Natural killer cell treated with Interleukin-12 subunit alpha and Interleukin-12 subunit beta and Interleukin-15 and Interleukin-18, amount 100 ng/mL, for 72 hours (primary cell): Measurements from ENCODE around the gene STAU1. TPM values are rescaled to one million over a fixed set of nuclear protein-coding genes. Genes with fewer than 3 reads are reported as not detected.
"Not testable (repeated sequence)": the region's sequence is repeated elsewhere in the genome, so short reads cannot be mapped to it uniquely, and the experiment has no call there.

Experiments used
- ATAC-seq, 2 donors: fragments of 150-1000 bp; cut with Tn5 transposase in 1 of 2; sonication (Bioruptor Pico), chemical (Tn5 transposase) in 1 of 2; 2 replicates each; pipeline ENCODE4 v1.10.0; 2021
- DNase-seq: peaks from one replicate; pipeline ENCODE4 v3.0.0; 2022; ENCODE audit warnings: low spot score
- H3K27ac Mint-ChIP-seq, 2 donors: 1 replicate in 1 of 2; 2 replicates in 1 of 2; pipeline ENCODE4 v1.8.0; 2022; ENCODE audit warnings: mixed read lengths in 2 of 2, mild to moderate bottlenecking in 1 of 2, moderate library complexity in 1 of 2
- H3K27me3 Mint-ChIP-seq, 2 donors: 1 replicate in 1 of 2; 2 replicates in 1 of 2; pipeline ENCODE4 v1.8.0; 2022; ENCODE audit warnings: mixed read lengths in 2 of 2
- H3K36me3 Mint-ChIP-seq: one replicate; pipeline ENCODE4 v1.8.0; 2022; ENCODE audit warnings: mixed read lengths
- H3K4me1 Mint-ChIP-seq, 2 donors: 1 replicate in 1 of 2; 2 replicates in 1 of 2; pipeline ENCODE4 v1.8.0; 2022; ENCODE audit warnings: low read depth in 2 of 2, mixed read lengths in 2 of 2, mild to moderate bottlenecking in 1 of 2
- H3K4me3 Mint-ChIP-seq: one replicate; pipeline ENCODE4 v1.8.0; 2022; ENCODE audit warnings: mixed read lengths
- H3K9me3 Mint-ChIP-seq: 2 replicates; pipeline ENCODE4 v1.8.0; 2022; ENCODE audit warnings: mixed read lengths
- total RNA-seq, 2 donors: library from RNA; stranded (reverse); gene quantifications; one replicate each; pipeline ENCODE4 v1.2.3, GENCODE V29; 2022

STAU1 gene
- total RNA-seq, 2 donors from 2014 or later = 77.7 to 86.4 TPM

DNA sequence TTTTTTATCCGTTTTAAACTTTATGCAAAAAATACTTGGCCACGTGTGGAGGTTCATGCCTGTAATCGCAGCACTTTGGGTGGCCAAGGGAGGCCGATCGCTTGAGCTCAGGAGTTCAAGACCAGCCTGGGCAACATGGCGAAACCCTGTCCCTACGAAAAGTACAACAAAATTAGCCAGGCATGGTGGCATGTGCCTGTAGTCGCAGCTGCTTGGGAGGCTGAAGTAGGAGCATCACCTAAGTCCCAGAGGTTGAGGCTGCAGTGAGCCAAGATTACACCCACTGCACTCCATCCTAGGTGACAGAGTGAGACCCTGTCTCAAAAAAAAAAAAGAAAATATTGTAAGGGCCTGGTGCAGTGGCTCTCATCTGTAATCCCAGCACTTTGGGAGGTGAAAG is 97.0 kb downstream of the STAU1 start:
- peaks cover 18% of the 10 kb centered on the region for H3K36me3 Mint-ChIP-seq
- DNase-seq = no peak
- H3K27me3 Mint-ChIP-seq = no peaks in the 10 kb centered on the region
- no peaks in the 10 kb centered on the region for H3K4me1 Mint-ChIP-seq
- H3K9me3 Mint-ChIP-seq = no peaks in the 10 kb centered on the region
- no peak for ATAC-seq
- H3K27ac Mint-ChIP-seq = no peak overlapping the region
- no peak overlapping the region for H3K4me3 Mint-ChIP-seq

DNA sequence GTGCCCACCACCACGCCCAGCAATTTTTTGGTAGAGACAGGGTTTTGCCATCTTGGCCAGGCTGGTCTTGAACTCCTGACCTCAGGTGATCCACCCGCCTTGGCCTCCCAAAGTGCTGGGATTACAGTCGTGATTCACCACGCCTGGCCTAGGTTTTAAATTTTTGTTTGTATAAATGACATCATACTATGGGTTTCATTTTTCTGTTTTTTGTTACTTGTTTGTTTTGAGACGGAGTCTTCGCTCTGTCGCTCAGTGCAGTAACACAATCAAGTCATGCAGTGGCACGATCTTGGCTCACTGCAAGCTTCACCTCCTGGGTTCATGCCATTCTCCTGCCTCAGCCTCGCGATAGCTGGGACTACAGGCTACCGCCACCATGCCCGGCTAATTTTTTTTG is 105.8 kb downstream of the STAU1 start:
- H3K36me3 Mint-ChIP-seq = peaks cover 28% of the 10 kb centered on the region
- not testable (repeated sequence) for ATAC-seq, H3K9me3 Mint-ChIP-seq, H3K27me3 Mint-ChIP-seq, H3K4me3 Mint-ChIP-seq, DNase-seq, H3K4me1 Mint-ChIP-seq, H3K27ac Mint-ChIP-seq

DNA sequence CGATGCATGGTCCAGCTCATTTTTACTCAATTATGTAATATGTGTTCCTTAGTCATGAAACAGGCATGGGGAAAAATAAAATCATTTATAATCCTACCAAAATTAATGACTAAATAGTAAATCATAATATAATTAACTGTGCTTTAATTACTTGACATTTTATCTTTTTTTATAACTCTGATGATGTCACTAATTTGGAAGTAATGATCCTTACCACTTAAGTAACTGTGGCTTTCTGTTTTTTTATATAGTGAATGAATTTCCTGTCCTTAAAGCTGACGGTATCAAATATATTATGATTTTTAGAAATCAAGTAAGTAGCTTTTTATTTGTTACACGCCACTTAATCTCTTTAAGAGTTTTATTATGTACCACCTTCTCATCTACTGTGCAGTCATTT is 109.8 kb downstream of the STAU1 start:
- peaks cover 21% of the 10 kb centered on the region for H3K36me3 Mint-ChIP-seq
- H3K9me3 Mint-ChIP-seq = no peaks in the 10 kb centered on the region
- no peak overlapping the region for H3K4me3 Mint-ChIP-seq
- peaks cover 0 to 2% of the 10 kb centered on the region in 2 donors for H3K4me1 Mint-ChIP-seq
- H3K27me3 Mint-ChIP-seq = no peaks in the 10 kb centered on the region
- H3K27ac Mint-ChIP-seq = no peak overlapping the region
- no peak for DNase-seq
- ATAC-seq = no peak

DNA sequence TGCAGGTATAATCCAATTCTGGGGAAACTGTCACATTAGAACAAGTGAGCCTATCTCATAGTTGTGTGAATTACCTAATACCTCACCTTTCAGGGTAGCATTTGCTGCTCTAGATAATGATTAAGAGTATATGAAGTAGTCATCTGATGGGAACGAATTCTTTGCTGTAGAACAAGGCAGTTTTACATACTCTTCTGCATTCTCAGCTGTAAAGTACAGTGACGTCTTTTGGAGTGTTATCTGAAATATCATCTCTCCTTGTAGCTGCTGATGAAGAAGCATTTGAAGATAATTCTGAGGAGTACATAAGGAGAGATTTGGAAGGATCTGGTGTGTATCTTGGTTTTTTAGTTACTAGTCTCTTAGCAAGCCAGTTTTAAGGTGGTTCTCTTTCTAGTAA is 113.6 kb downstream of the STAU1 start:
- ATAC-seq = no peak

More for the DNA sequence above, 113.6 kb downstream of the STAU1 start:
- H3K27ac Mint-ChIP-seq = no peak overlapping the region
- no peak overlapping the region for H3K4me3 Mint-ChIP-seq
- H3K9me3 Mint-ChIP-seq = no peaks in the 10 kb centered on the region
- H3K27me3 Mint-ChIP-seq = no peaks in the 10 kb centered on the region
- peaks cover 0 to 2% of the 10 kb centered on the region in 2 donors for H3K4me1 Mint-ChIP-seq
- no peak for DNase-seq
- H3K36me3 Mint-ChIP-seq = peaks cover 23% of the 10 kb centered on the region

Other genes with a start within 250 kb of the STAU1 start
- gene CSE1L, start 142.0 kb downstream of the STAU1 start, total RNA-seq = 100 to 1,000 TPM in 1 of 2 donors, 10 to 100 TPM in 1; 69.1 to 108 TPM
- gene DDX27, start 31.1 kb upstream of the STAU1 start, total RNA-seq = 10 to 100 TPM; 41.4 to 60.2 TPM
- gene ZNFX1, start 89.7 kb upstream of the STAU1 start, total RNA-seq = 10 to 100 TPM; 52.9 to 62.9 TPM